GM19467 (cell line): ENCODE measurements around the gene CLDN20.
"Not testable (repeated sequence)": the region's sequence is repeated elsewhere in the genome, so short reads cannot be mapped to it uniquely, and the experiment has no call there.

Experiments used
- ATAC-seq: cut with Tn5 transposase; IDR thresholded peaks from one replicate; pipeline ENCODE4 v1.9.1; 2021; ENCODE audit warnings: mild to moderate bottlenecking, moderate library complexity; ENCODE audit not compliant: unreplicated experiment

The CLDN20 gene

DNA sequence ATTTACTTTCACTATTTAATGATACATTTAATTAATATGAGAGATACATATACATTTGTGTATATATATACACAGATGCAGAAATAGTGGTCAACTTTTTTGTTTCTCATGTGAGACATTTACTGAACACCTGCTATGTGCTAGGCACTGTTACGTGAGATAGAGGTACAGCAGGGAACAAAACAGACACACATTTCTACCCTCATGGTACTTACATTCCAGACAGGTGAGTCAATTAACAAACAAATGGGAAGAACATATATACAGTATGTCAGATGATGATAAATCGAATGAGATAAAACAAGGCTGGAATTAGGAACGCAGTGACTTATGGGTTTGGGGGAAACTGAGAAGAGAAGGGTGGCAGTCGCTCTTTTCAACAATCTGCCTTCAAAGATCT is 45.3 kb downstream of the CLDN20 start:
- ATAC-seq, result no peak

DNA sequence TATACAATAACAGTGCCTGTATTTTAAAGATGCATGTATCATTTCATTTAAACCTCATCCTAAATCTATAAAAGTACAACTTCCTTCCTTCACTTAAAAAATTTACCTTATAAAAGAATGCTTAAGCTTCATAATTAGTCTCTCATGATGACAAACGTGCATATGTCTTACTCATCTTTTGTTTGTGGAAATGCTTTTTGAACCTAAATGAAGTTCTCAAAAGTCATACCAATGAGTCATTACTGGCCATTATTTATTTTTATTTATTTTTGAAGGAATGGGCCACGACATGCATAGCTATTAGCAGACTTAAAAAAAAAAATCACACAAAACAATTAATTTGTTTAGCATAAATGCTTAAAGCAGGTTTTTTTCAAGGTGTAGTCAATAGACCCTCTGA is 46.8 kb downstream of the CLDN20 start:
- no peak for ATAC-seq

DNA sequence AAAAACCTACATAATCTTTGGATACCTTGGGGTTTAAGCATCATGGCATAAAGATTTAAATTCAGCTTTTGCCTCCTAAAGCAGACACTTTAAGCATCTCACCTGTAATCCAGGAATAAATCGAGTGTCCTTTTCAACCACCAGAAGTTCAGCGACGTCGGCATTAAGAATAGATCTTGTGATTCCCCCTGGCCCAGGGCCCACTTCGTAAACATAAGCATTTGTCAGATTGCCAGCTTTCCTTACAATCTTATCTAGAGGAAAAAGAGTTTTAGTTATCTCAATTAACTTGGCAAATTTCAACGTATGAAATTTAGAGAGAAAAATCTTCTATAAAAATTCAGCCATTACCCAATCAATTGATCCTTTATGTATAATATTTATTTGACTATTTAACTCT is 47.3 kb downstream of the CLDN20 start:
- no peak for ATAC-seq

DNA sequence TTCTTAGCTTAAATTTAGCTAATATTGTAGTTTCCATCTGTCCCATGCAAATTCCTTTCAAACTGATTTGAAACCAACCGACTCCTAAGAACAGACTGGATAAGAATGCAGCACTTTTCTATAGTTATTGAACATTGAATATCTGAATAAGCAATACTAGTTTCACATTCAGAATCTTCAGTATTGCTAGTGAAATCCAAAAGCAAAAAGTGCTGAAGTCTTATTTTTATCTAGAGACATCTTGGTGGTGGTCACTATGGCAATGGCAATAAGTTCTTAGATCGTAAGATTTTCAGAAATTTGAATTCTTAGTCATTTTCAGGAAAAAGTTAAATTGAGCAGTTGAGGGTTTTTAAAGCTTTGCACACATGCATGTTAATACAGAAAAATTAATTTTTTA is 47.8 kb downstream of the CLDN20 start:
- no peak for ATAC-seq

DNA sequence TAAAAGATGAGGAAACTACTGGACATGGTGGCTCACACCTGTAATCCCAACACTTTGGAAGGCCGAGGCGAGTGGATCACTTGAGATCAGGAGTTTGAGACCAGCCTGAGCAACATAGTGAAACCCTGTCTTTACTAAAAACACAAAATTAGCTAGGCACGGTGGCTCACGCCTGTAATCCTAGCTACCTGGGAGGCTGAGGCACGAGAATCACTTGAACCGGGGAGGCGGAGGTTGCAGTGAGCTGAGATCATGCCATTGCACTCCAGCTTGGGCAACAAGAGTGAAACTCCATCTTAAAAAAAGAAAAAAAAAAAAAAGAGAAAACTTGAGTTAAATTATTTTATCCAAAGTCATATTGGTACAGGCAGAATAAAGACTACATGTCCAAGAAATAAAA is 49.1 kb downstream of the CLDN20 start:
- not testable (repeated sequence) for ATAC-seq

DNA sequence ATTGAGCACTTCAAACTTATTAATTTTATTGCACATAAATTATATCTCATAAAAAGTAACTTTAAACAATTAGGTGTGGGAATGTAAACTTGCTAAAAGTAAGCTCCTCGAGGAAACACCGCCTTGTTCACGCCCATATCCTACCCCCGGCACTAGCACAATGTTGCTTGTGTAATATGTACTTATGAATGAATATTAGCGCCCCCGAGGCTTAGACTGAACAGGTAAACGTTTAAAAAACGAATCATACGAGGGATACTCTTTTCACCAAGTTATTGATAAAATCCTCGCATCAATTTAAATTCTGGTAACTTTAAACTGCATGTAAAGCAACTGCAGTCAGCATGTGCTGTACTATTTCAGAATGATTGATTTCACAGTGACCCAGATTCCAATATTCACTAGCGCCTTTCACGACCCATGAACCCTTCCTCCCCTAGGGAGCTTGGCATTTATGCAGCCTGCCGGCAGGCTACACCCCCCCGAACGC is 49.8 kb downstream of the CLDN20 start:
- ATAC-seq, result peak; percentile 7

DNA sequence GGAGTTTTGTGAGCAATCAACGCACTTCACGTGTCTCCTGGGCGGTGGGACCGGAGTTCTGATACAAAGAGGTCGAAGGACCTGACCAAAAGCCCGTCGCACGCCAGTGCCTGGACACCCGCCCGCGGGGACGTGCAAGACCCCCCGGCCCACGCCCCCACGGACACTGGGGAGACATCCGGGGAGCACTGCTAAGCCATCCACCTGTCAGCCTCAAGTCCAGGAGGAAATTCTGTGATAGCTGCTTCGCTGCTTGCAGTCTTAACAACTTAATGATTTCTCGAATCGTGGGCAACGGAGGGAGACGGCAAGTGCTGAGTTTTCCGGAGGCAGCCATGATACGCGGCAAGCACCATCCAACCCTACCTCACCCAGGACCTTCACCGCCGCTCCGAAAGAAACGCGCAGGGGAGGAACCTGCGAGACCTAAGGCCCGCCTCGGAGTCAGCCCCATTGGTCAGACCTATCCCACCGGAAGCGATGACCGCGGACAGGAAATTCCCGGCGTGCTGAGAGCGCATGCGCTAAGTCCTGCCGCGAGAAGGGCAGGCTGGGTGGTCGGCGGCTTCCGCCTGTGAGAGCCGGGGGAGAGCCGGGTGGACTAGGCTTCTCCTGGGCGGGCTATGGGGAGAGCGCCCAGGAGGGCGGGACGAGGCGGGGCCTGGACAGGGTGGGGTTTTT is 50.4 kb downstream of the CLDN20 start, which contains the start of gene TFB1M:
TFB1M (minus strand) TSS at position 393 of the 681 bp plus-strand sequence; CDS start at position 337, 56 bp downstream.
- ATAC-seq, result peak; percentile 96

DNA sequence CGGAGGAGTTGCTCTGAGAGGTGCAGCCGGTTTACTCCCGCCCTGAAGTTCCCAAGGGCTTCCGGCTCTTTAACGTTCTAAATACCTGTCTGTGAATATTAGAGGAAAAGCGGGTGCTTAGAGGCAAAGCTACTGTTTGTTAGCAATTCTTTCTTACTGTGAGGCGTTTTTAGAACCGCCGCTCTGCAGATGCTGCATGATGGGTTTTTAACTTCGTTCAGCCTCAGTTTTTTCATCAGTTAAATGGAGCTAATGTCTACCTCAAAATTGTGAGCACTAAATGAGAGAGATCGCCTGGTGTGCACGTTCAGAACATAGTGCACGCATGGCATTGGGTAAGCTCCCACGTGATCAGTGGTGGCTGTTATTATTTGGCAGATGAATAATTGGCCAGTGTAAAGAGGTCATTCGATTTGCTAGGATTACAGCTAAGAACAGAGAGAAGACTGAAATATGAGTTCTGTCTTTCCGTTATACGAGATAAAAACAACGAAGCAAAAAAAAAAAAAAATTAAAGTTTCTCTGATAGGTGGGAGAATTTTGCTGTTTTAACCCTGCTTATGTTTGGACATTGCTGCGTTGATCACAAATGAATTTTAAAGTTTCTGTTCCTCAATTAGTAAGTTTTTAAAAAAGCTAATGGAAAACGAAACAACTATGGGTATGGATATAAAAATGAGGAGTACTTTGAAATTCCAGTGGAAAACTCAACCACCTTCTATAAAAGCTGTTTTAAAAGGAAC is 51.1 kb downstream of the CLDN20 start:
- ATAC-seq, result peak; percentile 44

DNA sequence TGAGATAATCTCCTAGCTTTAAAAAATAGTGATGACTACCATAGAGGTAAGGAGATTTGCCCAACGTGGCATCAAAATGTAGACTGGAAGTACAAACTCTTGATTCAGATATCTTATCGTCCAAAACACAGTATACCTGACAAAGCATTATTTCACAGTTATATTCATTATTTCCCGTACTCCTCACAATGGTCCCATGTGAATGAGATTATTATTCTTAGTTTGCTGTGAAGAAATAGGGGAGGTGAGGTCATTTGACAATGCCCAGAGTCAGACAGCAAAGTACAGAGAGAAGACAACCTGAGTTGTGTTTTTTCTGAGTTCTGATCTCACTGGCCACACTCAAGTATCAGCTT is 51.7 kb downstream of the CLDN20 start:
- ATAC-seq, result no peak

DNA sequence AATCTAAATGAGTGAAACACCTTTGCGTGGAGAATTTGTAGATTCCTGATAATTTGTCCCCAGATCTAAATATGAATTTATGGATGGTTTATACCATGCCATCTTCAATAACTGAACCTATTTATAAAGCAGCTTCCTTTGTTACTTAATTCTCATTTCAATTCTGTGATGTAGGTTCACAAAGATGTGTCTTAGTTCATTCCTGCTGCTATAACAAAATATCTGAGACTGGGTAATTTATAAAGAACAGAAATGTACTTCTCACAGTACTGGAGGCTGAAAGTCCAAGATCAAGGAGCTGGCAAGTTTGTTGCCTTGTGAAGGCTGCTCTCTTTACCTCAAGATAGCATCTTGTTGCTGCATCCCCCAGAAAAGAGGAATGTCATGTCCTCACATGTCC is 52.6 kb downstream of the CLDN20 start:
- no peak for ATAC-seq

DNA sequence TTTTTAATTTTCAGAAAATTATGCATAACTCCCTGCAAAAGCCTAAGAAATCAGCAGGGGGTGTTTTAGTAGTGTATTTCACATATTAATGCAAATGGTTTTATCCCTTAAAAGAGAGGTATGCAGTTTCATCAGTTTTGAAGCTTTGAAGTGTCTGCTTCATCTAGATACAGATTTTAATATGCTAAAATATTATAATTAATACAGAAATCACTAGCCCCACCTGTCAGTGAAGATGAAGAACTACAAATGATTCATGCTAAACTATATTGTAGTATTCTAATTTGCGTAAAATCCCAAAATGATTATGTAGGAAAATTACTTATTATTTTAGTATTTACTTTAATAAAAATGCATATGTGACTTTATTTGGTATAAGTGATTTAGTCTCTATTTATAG is 53.4 kb downstream of the CLDN20 start:
- no peak for ATAC-seq

DNA sequence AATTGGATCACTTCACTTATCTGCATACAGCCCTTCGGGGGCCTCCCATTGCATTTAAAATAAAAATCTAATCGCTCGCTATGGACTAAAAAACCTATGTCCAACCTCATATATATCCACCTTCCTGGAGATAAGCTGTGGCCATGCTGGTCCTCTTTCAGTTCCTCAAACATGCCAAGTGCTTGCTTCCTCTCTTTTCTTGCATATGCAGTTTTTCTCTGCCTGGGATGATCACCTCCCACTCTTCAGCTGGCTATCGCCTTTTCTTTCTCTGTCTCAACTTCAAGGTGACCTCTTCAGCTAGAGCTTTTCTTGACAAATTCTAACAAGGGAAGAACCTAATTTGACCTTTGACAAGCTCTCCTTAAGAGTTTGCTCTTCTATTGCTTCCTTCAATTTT is 56.1 kb downstream of the CLDN20 start:
- peak; percentile 45 for ATAC-seq

DNA sequence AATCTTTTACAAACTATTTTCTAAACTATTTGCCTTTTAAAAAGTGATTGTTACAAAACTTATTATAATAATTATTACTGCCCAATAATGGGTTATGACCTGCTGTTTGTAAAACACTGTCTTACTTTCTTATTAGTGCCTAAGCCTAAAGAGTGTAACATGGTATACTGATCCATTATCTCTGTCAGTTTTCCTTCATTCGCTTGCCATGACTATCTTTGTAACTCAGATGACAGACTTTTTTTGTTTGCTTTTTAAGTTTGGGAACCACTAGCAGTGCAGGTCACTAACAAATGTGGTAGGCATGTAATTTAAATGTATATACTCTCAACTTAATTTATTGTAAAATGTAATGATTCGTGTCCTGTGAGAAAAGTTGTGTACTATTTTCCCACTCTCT is 60.4 kb downstream of the CLDN20 start:
- ATAC-seq, result no peak

DNA sequence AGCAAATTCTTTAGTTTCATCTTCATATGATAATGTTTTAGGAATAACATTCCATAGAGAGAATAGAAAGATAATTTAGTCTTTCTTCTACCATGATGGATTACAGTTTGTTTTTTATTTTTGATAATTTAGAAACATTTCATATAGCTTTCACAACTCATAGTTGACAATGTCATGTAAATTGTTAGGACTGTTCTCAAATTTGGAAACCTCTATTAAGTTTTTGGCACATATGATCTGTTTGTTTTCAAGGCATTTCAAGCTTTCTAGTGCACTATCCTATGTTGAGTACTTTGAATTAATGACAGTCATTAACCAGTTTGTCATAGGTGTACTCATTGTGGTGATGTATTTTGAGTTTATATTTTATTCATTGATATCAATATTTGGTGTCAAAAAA is 61.2 kb downstream of the CLDN20 start:
- no peak for ATAC-seq

DNA sequence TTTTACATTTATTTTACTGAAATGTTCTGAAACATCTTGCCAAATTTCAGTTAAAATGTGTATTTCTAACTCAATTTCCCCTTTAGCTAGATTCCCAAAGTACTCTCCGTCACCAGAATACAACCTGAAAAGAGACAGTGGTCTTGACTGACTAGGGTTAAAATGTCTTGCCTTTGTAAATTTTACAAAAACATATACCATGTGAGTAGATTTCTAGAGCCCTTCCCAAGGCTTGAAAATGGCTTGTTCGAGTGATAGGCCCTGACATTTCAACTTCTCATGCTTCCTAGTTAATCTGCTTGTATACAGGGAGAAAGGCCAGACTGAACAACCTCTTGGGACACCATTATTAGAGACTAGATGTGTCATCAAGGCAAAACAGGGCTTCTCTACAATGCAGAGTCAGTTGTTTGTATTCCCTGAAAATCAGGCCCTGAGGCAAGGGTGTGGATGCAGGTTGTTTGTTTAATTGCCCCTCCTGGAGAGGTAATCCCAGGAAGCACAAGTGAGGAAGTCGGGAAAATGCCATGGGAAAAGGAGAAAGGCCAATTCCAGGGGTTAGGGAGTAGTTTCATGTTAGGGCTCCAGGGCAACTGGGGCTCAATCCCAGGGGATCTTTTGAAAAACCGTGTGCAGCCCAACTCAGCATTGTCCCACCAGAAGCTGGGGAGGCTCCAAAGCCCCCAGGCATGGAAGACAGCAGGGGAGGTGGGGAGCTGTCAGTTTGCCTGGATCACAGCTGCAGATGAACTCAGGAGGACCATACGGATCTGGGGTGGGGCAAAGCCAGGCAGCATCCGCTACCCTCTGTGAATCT is 62.1 kb downstream of the CLDN20 start:
- no peak for ATAC-seq
